ENCODE data around the gene DDN. TPM values are rescaled to one million over a fixed set of nuclear protein-coding genes. Genes with fewer than 3 reads are reported as not detected.

The DDN gene
- total RNA-seq, 1 experiment from 2014 or later, result 0.51 TPM

- peaks cover 20% of the 10 kb centered on the region for H3K36me3 ChIP-seq (ENCODE audit: control insufficient read depth, insufficient read depth, low read length)
- ATAC-seq, result peak; percentile 39; the same call in 1 of the 2 replicates
- no peaks in the 10 kb centered on the region for H3K27me3 ChIP-seq (ENCODE audit: control insufficient read depth, insufficient read depth, low read length)
- intact Hi-C loops (cut with micrococcal nuclease; ENCODE audit: unreplicated experiment), result no loop called here
- no peak; the same call in 1 of the 2 replicates for TF ChIP-seq CTCF (IDR thresholded peaks at IDR 0.05)
- TF ChIP-seq TCF7L2 (IDR thresholded peaks at IDR 0.05; ENCODE audit: low read depth, low read length), result no peak
- no peak for TF ChIP-seq POLR2AphosphoS5 (IDR thresholded peaks at IDR 0.05; ENCODE audit: low read depth, low read length)
- no peak for TF ChIP-seq REST (IDR thresholded peaks at IDR 0.05; ENCODE audit: insufficient read depth in 1 of 2, low read depth in 2 of 2, low read length in 1 of 2)
- no peak for TF ChIP-seq SIN3A (IDR thresholded peaks at IDR 0.05; ENCODE audit: borderline replicate concordance, insufficient read depth, low read depth, low read length)
- ChIA-PET CTCF (interaction anchor here (0.6 to 1.0 kb wide), 5 partner anchors 18 to 164 kb away, joined by 3 to 12 read pairs (median 8); no protein-coding TSS in a partner anchor), POLR2A (interaction anchor here (0.6 to 0.7 kb wide), 4 partner anchors 11 to 2000 kb away, joined by 3 to 14 read pairs (median 6); no protein-coding TSS in a partner anchor)
- H3K4me3 ChIP-seq (ENCODE audit: low read depth in 2 of 2, low read length in 2 of 2), result no peak overlapping the region
- H3K9me3 ChIP-seq (ENCODE audit: control insufficient read depth, insufficient read depth, low read depth, low read length), result no peaks in the 10 kb centered on the region
- no peak for DNase-seq (ENCODE audit: low read depth, low spot score)
- no TSS peak for BruUV-seq (replicated peaks)
- in situ Hi-C loops (cut with HindIII; ENCODE audit: low pct_unique_long_range_greater_than_20kb, low sequenced_read_pairs), result no loop called here
- peaks cover 15% of the 10 kb centered on the region for H3K4me1 ChIP-seq (ENCODE audit: control insufficient read depth, insufficient read depth, low read length)
- H3K27ac ChIP-seq (ENCODE audit: low read length), result peak overlapping the region; percentile 90
Measured at GRCh38 chr12:49019443-49020324, 20.5 kb upstream of the DDN start.

GRCh38 chr12:49019120-49019430 lies 19.9 kb upstream of the DDN start:
- CTCF ChIA-PET, result interaction anchor here (1.0 kb wide), 1 partner anchor 22 kb away, joined by 8 read pairs; no protein-coding TSS in a partner anchor
- POLR2A ChIA-PET, result interaction anchor here (0.6 kb wide), 1 partner anchor 1999 kb away, joined by 4 read pairs; no protein-coding TSS in a partner anchor
- peaks cover 13% of the 10 kb centered on the region for H3K36me3 ChIP-seq (ENCODE audit: control insufficient read depth, insufficient read depth, low read length)
- no peaks in the 10 kb centered on the region for H3K9me3 ChIP-seq (ENCODE audit: control insufficient read depth, insufficient read depth, low read depth, low read length)
- peak overlapping the region; percentile 96 to 98 for H3K4me3 ChIP-seq (ENCODE audit: low read depth in 2 of 2, low read length in 2 of 2)
- H3K27ac ChIP-seq (ENCODE audit: low read length), result peak overlapping the region; percentile 90
- in situ Hi-C loops (cut with HindIII; ENCODE audit: low pct_unique_long_range_greater_than_20kb, low sequenced_read_pairs) (no loop called here), intact Hi-C loops (cut with micrococcal nuclease; ENCODE audit: unreplicated experiment) (no loop called here)
- H3K27me3 ChIP-seq (ENCODE audit: control insufficient read depth, insufficient read depth, low read length), result no peaks in the 10 kb centered on the region
- DNase-seq (ENCODE audit: low read depth, low spot score) (no peak), ATAC-seq (peak; percentile 33)
- BruUV-seq (replicated peaks), result no TSS peak
- peaks cover 15% of the 10 kb centered on the region for H3K4me1 ChIP-seq (ENCODE audit: control insufficient read depth, insufficient read depth, low read length)
- TF ChIP-seq REST (IDR thresholded peaks at IDR 0.05; ENCODE audit: insufficient read depth in 1 of 2, low read depth in 2 of 2, low read length in 1 of 2), result no peak
- TF ChIP-seq POLR2AphosphoS5 (IDR thresholded peaks at IDR 0.05; ENCODE audit: low read depth, low read length), result no peak
- no peak for TF ChIP-seq TCF7L2 (IDR thresholded peaks at IDR 0.05; ENCODE audit: low read depth, low read length)
- no peak for TF ChIP-seq SIN3A (IDR thresholded peaks at IDR 0.05; ENCODE audit: borderline replicate concordance, insufficient read depth, low read depth, low read length)
- TF ChIP-seq CTCF (IDR thresholded peaks at IDR 0.05), result no peak

Data from Panc1 (cell line).